ENCODE measurements around the gene ZNF853. TPM values are rescaled to one million over a fixed set of nuclear protein-coding genes. Genes with fewer than 3 reads are reported as not detected.
"Not testable (repeated sequence)": the region's sequence is repeated elsewhere in the genome, so short reads cannot be mapped to it uniquely, and the experiment has no call there.

The ZNF853 gene
- total RNA-seq, 2 experiments from 2014 or later, result 0.18 to 0.23 TPM

- no peak for DNase-seq
- H3K27me3 Mint-ChIP-seq, result no peaks in the 10 kb centered on the region
- H3K4me3 Mint-ChIP-seq, result no peak overlapping the region
- H3K36me3 Mint-ChIP-seq (ENCODE audit: low read depth), result peaks cover 3% of the 10 kb centered on the region
- H3K4me1 Mint-ChIP-seq, result peaks cover 4% of the 10 kb centered on the region
- no peak overlapping the region for H3K27ac Mint-ChIP-seq
- POLR2A ChIA-PET, result no interaction called here
- H3K9me3 Mint-ChIP-seq, result peaks cover 3% of the 10 kb centered on the region
- CTCF ChIA-PET, result interaction anchor here (0.7 kb wide), 1 partner anchor 85 kb away, joined by 3 read pairs; no protein-coding TSS in a partner anchor
These were observed 14.8 kb downstream of the ZNF853 start for GRCh38 chr7:6630007-6630849.

- Mint-ChIP-seq H3K4me1 (peaks cover 6% of the 10 kb centered on the region), H3K9me3 (peaks cover 3% of the 10 kb centered on the region), H3K27me3 (no peaks in the 10 kb centered on the region), H3K27ac (no peak overlapping the region), H3K4me3 (no peak overlapping the region), H3K36me3 (ENCODE audit: low read depth) (peaks cover 3% of the 10 kb centered on the region)
- CTCF ChIA-PET, result interaction anchor here (1.7 kb wide), 1 partner anchor 116 kb away, joined by 4 read pairs; no protein-coding TSS in a partner anchor
- DNase-seq, result no peak
- POLR2A ChIA-PET, result no interaction called here
These were observed 16.2 kb downstream of the ZNF853 start for GRCh38 chr7:6631605-6632004.

DNA sequence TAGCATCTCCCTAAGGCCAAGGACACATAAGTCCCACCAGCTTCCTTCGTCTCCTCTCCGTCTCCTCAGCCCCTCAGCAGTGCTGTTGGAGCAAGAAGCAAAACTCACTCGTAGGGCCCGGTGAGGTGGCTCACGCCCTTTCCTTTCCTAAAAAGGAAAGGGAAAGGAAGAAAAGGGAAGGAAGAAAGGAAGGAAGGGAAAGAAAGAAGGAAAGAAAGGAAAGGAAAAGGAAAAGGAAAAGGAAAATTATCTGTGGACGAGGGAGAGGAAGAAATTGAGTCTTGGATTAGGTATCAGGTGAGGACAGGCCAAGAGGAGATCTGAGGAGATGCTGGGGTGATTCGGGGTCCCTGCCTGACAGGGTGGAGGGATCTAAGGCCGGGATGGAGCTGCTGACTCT lies 18.6 kb downstream of the ZNF853 start:
- Mint-ChIP-seq H3K9me3 (peaks cover 3% of the 10 kb centered on the region), H3K36me3 (ENCODE audit: low read depth) (peaks cover 9% of the 10 kb centered on the region), H3K27ac (no peak overlapping the region), H3K4me3 (no peak overlapping the region), H3K27me3 (no peaks in the 10 kb centered on the region), H3K4me1 (peaks cover 19% of the 10 kb centered on the region)
- no peak for DNase-seq
- POLR2A ChIA-PET, result no interaction called here
- CTCF ChIA-PET, result no interaction called here

GRCh38 chr7:6634971-6635370 lies 19.6 kb downstream of the ZNF853 start:
- H3K4me3 Mint-ChIP-seq, result peak overlapping the region; percentile 39
- H3K27ac Mint-ChIP-seq, result not testable (repeated sequence)

DNA sequence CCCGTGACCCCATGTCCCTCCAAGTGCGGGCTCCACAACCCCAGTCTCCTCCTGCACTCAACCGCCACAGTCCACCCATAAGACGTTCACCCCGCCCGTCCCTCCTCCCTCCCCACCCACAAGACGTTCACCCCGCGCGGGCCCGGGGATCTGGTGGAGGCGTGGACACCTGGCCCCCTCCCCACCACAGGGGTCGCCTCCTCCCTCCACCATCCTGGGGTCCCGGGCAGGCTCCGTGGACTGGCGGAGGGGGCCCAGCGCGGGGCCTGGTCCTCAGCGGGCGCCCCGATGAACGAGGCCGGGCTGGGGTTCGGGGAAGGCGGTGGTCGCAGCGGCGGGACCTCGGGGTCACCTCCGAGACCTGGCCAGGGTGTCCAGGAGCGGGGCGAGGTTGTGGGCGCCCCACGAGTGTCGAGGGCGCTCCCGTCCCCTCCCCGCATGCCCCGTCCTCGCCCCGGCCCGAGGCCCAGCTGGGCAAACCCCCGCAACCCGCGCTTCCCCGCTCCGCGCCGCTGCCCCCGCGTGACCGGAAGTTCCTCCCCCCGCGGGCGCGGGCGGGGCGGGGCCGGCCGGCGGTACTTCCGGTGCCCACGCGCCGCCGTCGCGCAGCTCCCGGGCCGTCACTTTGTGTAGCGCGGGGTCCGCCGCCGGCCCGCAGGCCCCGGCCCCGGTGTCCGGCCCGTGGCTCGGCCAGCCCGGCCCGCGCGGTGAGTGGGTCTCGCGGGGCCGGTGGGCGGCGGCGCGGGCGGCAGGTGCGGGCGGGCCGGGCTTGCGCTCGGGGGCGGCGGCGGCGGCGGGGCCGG lies 21.5 kb downstream of the ZNF853 start, which contains the start of gene ZNF316:
TSS of gene ZNF316 (plus strand) at position 578 of the 803 bp plus-strand sequence. CDS start 5,092 bp downstream, outside the sequence.
- Mint-ChIP-seq H3K4me3 (peak within 1 kb of the TSS; percentile 82), H3K27ac (peak within 1 kb of the TSS; percentile 74), H3K27me3 (no peaks in the 10 kb centered on the region), H3K36me3 (ENCODE audit: low read depth) (peaks cover 29% of the 10 kb centered on the region), H3K4me1 (peaks cover 32% of the 10 kb centered on the region), H3K9me3 (peaks cover 3% of the 10 kb centered on the region)
- peak; percentile 65 for DNase-seq
- ChIA-PET POLR2A (interaction anchor here (1.0 to 1.4 kb wide), 2 partner anchors 15 to 47 kb away, joined by 4 to 5 read pairs; partner anchors contain the start of gene INTS15), CTCF (no interaction called here)

More at GRCh38 chr7:6634971-6635370, 19.6 kb downstream of the ZNF853 start:
- POLR2A ChIA-PET, H3K9me3 Mint-ChIP-seq, CTCF ChIA-PET, DNase-seq, H3K27me3 Mint-ChIP-seq: not testable (repeated sequence)
- Mint-ChIP-seq H3K4me1 (peaks cover 28% of the 10 kb centered on the region), H3K36me3 (ENCODE audit: low read depth) (peaks cover 18% of the 10 kb centered on the region)

DNA sequence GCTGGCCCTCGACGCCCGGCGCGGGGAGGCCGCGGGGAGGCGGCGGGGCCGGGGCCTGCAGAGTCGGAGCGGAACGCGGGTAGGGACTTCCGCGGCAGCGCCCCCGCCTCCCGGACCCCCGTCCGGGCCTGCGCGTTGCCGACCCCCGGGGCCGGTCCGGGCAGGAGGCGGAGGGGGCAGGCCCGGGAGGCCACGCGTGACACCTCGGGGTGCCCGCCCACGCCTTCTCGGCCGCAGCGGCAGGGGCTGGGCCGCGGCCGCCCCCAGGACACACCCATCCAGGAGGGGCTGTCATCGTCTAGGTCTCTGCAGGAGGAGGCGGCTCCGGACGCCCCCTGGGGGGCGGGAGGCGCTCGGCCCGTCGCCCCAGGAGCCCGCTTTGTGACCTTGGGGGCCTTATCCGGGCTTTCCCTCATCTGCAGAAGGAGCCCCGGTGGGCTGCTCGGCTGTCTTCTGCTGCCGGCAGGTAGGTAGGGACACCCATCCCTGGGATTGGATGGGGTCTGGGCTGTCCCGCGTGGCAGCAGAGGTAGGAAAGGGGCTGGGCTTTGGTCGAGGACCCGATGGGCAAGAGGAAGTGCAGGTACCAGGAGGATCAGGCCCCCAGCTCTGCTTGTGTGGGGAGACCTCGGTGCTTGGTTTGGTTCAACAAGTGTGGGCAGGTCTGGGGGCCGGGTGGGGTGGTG lies 22.3 kb downstream of the ZNF853 start:
- Mint-ChIP-seq H3K4me3 (peak overlapping the region; percentile 82), H3K4me1 (peaks cover 32% of the 10 kb centered on the region), H3K36me3 (ENCODE audit: low read depth) (peaks cover 35% of the 10 kb centered on the region), H3K27me3 (no peaks in the 10 kb centered on the region), H3K27ac (peak overlapping the region; percentile 74), H3K9me3 (peaks cover 3% of the 10 kb centered on the region)
- peak; percentile 52 for DNase-seq
- ChIA-PET POLR2A (interaction anchor here (1.0 to 1.5 kb wide), 3 partner anchors 16 to 48 kb away, joined by 3 to 5 read pairs (median 4); partner anchors contain the start of gene INTS15), CTCF (no interaction called here)

GRCh38 chr7:6639032-6639431 lies 23.6 kb downstream of the ZNF853 start:
- ChIA-PET POLR2A (interaction anchor here (0.9 to 1.5 kb wide), 2 partner anchors 15 to 19 kb away, joined by 3 read pairs; no protein-coding TSS in a partner anchor), CTCF (no interaction called here)
- H3K4me3 Mint-ChIP-seq, result peak overlapping the region; percentile 82
- peak overlapping the region; percentile 74 for H3K27ac Mint-ChIP-seq
- peaks cover 32% of the 10 kb centered on the region for H3K4me1 Mint-ChIP-seq
- no peaks in the 10 kb centered on the region for H3K27me3 Mint-ChIP-seq
- H3K9me3 Mint-ChIP-seq, result peaks cover 2% of the 10 kb centered on the region
- H3K36me3 Mint-ChIP-seq (ENCODE audit: low read depth), result peaks cover 43% of the 10 kb centered on the region
- DNase-seq, result no peak

DNA sequence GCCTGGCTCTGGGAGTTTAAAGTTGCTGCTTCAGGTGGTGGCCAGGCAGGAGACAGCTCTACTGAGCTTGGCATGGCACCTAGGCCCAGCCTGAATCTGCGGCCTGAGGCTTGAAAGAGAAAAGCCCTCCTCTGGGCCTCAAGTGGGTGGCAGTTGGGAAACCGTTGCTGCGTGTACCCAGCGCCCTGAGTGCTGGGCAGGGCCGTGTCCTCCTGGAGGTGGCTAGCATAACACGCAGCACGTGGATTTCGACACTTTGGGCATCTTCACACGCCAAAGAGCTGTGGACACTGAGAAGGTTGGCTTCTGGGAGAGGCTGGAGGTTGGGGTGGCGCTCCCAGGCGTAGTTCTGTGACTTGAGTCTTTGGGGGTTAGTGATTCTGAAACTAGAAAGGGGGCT lies 24.2 kb downstream of the ZNF853 start:
- CTCF ChIA-PET, result no interaction called here
- no peak overlapping the region for H3K27ac Mint-ChIP-seq
- no peaks in the 10 kb centered on the region for H3K9me3 Mint-ChIP-seq
- H3K27me3 Mint-ChIP-seq, result no peaks in the 10 kb centered on the region
- peaks cover 46% of the 10 kb centered on the region for H3K36me3 Mint-ChIP-seq (ENCODE audit: low read depth)
- H3K4me3 Mint-ChIP-seq, result no peak overlapping the region
- peaks cover 30% of the 10 kb centered on the region for H3K4me1 Mint-ChIP-seq
- no peak for DNase-seq
- POLR2A ChIA-PET, result interaction anchor here (0.9 kb wide), 1 partner anchor 15 kb away, joined by 3 read pairs; no protein-coding TSS in a partner anchor

GRCh38 chr7:6640246-6640721 lies 24.9 kb downstream of the ZNF853 start:
- POLR2A ChIA-PET, result no interaction called here
- no peaks in the 10 kb centered on the region for H3K9me3 Mint-ChIP-seq
- no peak overlapping the region for H3K4me3 Mint-ChIP-seq
- DNase-seq, result no peak
- H3K27ac Mint-ChIP-seq, result no peak overlapping the region
- peaks cover 28% of the 10 kb centered on the region for H3K4me1 Mint-ChIP-seq
- H3K27me3 Mint-ChIP-seq, result no peaks in the 10 kb centered on the region
- peaks cover 52% of the 10 kb centered on the region for H3K36me3 Mint-ChIP-seq (ENCODE audit: low read depth)
- CTCF ChIA-PET, result interaction anchor here (0.6 kb wide), 1 partner anchor 193 kb away, joined by 4 read pairs; the partner anchor contains the start of gene DAGLB

DNA sequence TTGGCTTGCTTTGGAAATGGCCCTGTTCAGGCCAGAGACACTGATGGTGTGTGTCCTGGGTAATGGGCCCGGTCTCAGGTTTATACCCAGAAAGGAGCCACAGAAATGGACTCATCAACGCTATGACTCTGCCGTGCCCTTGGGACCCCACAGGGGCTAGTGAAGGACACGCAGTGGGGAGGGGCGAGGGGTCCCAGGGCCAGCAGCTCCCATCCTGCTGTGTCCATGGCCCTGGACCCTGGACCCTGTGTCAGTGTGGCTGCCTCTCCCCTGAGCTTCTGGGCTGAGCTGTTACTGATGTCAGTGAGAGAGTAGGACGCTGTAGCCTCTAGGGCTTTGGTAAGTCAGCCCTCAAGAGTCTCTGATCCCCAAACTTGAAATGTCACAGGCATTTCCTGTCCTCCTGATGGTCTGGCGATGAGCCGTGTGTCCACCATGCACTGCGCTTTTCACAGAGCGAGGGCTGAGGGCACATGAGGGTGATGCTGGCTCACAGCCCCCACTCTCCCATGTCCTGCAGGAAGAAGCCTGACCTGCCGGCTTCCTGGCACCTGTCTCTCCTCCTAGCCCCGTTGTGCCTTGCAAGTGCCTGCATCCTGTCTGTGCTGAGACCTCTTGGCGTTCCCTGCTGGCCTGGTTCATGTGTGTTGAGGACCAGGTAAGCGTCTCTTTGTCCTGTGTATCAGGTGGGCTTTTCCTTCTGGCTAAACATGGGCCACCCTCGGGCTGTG lies 26.1 kb downstream of the ZNF853 start:
- no peak overlapping the region for H3K4me3 Mint-ChIP-seq
- no peak overlapping the region for H3K27ac Mint-ChIP-seq
- H3K4me1 Mint-ChIP-seq, result peaks cover 26% of the 10 kb centered on the region
- POLR2A ChIA-PET, result no interaction called here
- no peaks in the 10 kb centered on the region for H3K27me3 Mint-ChIP-seq
- no peak for DNase-seq
- H3K36me3 Mint-ChIP-seq (ENCODE audit: low read depth), result peaks cover 55% of the 10 kb centered on the region
- no peaks in the 10 kb centered on the region for H3K9me3 Mint-ChIP-seq
- CTCF ChIA-PET, result no interaction called here

- H3K27ac Mint-ChIP-seq, result no peak overlapping the region
- no peak overlapping the region for H3K4me3 Mint-ChIP-seq
- H3K9me3 Mint-ChIP-seq, result no peaks in the 10 kb centered on the region
- ChIA-PET POLR2A (no interaction called here), CTCF (no interaction called here)
- no peak for DNase-seq
- peaks cover 64% of the 10 kb centered on the region for H3K36me3 Mint-ChIP-seq (ENCODE audit: low read depth)
- no peaks in the 10 kb centered on the region for H3K27me3 Mint-ChIP-seq
- peaks cover 26% of the 10 kb centered on the region for H3K4me1 Mint-ChIP-seq
These were observed 26.9 kb downstream of the ZNF853 start for GRCh38 chr7:6642239-6642839.

Measured in activated CD4-positive, alpha-beta memory T cell treated with anti-CD3 and anti-CD28 coated beads, Interleukin-2, amount 10 ng/mL, durations not matched to agents 7 days and 5 days (primary cell).